NCI-H748 treated with DMSO at 0.1 percent for 48 hours (cell line): ENCODE data around the gene FRMPD3.
"Not testable (repeated sequence)": the region's sequence is repeated elsewhere in the genome, so short reads cannot be mapped to it uniquely, and the experiment has no call there.

Experiments used
- DNase-seq: peaks from one replicate; lab custom pipeline; 2025; lab: John Stamatoyannopoulos, UW

FRMPD3 gene

GRCh38 chrX:107448998-107449835 is at the start of gene FRMPD3:
Gene FRMPD3 (plus strand): TSS chrX:107449652. CDS start chrX:107526589, 76,937 bp downstream.
- no peak for DNase-seq

- DNase-seq = no peak
Observed at GRCh38 chrX:107420571-107420970, 28.9 kb upstream of the FRMPD3 start.

- peak; percentile 21 for DNase-seq
Observed at GRCh38 chrX:107421337-107421861, 28.1 kb upstream of the FRMPD3 start.

GRCh38 chrX:107429090-107429489 is 20.4 kb upstream of the FRMPD3 start:
- peak; percentile 7 for DNase-seq

GRCh38 chrX:107440187-107440586 is 9.3 kb upstream of the FRMPD3 start:
- no peak for DNase-seq

GRCh38 chrX:107440692-107441091 is 8.8 kb upstream of the FRMPD3 start:
- DNase-seq = no peak

- peak; percentile 15 for DNase-seq
Observed at GRCh38 chrX:107442914-107443527, 6.4 kb upstream of the FRMPD3 start.

GRCh38 chrX:107445146-107445545 is 4.3 kb upstream of the FRMPD3 start:
- DNase-seq = no peak

- DNase-seq = no peak
Observed at GRCh38 chrX:107445631-107446030, 3.8 kb upstream of the FRMPD3 start.

GRCh38 chrX:107447642-107448041 is 1.8 kb upstream of the FRMPD3 start:
- no peak for DNase-seq

- DNase-seq = no peak
Observed at GRCh38 chrX:107448625-107448997, 841 bp upstream of the FRMPD3 start.

GRCh38 chrX:107450823-107451509 is 1.5 kb downstream of the FRMPD3 start:
- no peak for DNase-seq

GRCh38 chrX:107451731-107452130 is 2.3 kb downstream of the FRMPD3 start:
- DNase-seq = no peak

GRCh38 chrX:107452581-107452980 is 3.1 kb downstream of the FRMPD3 start:
- no peak for DNase-seq

- no peak for DNase-seq
Observed at GRCh38 chrX:107454302-107454701, 4.8 kb downstream of the FRMPD3 start.

- DNase-seq = no peak
Observed at GRCh38 chrX:107457289-107457688, 7.8 kb downstream of the FRMPD3 start.

GRCh38 chrX:107465932-107466620 is 16.6 kb downstream of the FRMPD3 start:
- DNase-seq = no peak

GRCh38 chrX:107467271-107467670 is 17.8 kb downstream of the FRMPD3 start:
- DNase-seq = no peak

GRCh38 chrX:107470198-107470597 is 20.7 kb downstream of the FRMPD3 start:
- no peak for DNase-seq

- no peak for DNase-seq
Observed at GRCh38 chrX:107470971-107471370, 21.5 kb downstream of the FRMPD3 start.

- not testable (repeated sequence) for DNase-seq
Observed at GRCh38 chrX:107471420-107471819, 22.0 kb downstream of the FRMPD3 start.

- DNase-seq = no peak
Observed at GRCh38 chrX:107477406-107477805, 28.0 kb downstream of the FRMPD3 start.
